GM21381 (cell line): ENCODE data around the gene VKORC1.

Source experiments
- ATAC-seq: cut with Tn5 transposase; IDR thresholded peaks from one replicate; pipeline ENCODE4 v1.9.1; 2021; ENCODE audit warnings: mild to moderate bottlenecking, moderate library complexity; ENCODE audit not compliant: unreplicated experiment

Gene VKORC1

DNA sequence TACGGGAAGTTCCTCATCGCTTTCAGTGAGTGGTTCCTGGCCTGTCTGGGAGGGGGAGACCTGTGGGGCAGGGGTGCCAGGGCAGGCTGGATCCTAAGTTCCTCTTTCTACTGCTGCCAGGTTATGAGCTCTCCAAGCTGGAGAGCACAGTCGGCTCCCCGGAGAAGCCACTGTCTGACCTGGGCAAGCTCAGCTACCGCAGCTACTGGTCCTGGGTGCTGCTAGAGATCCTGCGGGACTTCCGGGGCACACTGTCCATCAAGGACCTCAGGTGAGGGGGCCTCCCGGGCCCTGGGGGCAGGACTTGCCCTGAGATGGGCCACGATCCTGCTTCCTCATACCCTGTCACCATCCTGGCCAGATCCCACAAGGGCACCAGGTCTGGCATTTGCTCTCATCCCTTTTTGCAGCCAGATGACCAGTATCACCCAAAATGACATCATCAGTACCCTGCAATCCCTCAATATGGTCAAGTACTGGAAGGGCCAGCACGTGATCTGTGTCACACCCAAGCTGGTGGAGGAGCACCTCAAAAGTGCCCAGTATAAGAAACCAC lies 35.8 kb upstream of the VKORC1 start:
- ATAC-seq, result no peak

DNA sequence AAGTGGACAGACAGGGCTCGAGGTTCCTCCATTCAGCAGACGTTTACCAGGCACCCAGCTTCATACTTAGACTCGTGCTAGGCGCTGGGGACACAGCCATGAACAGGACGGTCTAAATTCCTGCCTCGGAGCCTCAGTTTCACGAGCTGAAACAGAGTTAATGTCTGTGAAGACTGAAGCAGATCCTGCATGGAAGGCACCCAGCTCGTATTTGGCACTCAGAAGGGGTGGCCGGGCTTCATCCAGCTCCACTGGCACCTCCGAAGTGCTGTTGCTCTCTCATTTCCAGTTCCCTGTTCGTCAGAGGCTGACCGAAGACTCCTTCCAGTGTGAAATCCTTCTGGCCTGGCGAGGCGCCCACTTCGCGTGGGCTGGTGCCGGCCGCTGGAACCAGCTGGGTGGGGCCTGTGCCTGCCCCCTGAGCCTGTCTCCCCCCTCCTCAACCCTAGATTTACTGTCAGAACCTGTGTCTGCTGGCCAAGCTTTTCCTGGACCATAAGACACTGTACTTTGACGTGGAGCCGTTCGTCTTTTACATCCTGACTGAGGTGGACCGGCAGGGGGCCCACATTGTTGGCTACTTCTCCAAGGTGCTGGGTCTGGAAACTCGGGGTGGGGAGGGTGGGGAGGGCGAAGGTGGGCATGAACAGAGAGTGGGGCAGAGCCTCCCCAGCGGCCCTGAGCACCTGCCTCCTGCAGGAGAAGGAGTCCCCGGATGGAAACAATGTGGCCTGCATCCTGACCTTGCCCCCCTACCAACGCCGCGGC lies 35.2 kb upstream of the VKORC1 start:
- ATAC-seq, result no peak

DNA sequence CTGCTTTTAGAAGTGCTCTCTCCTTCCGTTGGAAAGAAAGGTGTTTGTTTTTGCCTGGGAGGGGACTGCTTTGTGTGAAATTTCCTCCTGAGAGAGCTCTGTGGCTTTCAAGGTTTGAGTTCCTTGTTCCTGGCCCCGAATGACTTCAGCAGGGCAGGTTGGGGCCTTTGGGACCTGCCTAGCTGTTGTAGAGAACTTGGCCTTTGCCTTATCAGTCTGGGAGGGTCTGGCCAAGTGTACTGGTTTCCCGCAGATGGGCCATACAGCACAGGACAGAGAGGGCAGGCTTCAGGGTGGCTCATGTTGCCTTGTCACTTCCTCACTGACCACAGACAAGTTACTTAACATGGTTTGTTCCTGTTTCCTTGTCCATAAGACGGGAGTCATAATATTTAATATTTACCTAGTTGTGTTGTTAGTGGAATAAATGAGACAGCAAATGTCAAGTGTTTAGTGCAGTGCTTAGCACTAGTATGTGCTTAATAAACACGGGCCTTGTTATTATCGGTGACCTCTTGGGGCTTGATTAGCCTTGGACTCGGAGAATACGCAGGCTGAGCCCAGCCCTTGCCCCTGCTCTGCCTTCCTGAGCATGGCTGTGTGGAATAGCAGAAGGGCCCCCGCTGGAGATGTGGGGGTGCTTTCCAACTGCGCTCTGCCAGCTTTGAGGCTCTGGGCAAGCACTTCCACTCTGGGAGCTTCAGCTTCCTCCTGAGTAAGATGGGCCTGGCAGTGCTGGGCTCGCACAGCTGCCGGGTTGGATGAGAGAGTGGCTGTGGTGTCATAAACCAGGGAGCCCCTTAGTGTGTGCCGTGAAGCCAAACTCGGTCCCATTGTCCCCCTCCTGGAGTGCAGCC lies 34.3 kb upstream of the VKORC1 start:
- no peak for ATAC-seq

DNA sequence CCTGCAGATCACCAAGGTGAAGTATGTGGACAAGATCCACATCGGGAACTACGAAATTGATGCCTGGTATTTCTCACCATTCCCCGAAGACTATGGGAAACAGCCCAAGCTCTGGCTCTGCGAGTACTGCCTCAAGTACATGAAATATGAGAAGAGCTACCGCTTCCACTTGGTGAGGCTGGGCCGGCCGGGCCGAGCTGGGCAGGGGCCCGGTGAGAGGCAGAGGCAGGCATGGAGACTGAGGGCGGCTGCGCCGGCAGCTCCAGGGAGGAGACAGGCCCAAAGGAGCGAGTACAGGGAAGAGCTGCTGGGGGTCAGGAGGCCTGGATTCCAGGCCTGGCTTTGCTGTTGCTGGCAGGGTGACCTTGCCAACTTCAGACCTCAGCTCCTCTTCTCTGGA lies 32.6 kb upstream of the VKORC1 start:
- ATAC-seq, result no peak

DNA sequence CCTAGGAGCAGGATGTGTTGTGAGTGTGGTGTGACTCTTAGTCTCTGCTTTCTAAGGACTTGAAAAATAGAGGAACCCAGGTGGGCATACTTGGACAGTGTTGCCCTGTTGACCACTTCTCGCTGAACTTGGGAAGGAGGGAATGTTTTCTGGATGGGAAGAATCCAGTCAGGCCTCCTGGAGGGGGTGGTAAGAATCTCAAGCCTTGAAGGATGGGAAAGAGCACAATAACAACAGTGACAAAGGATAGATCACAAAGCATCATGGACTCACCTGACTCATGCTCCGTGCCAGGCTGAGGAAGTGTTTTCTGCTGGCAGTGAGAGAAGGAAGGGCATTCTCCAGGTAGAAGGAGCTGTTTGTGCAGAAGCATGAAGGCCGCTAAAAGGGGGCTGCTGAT lies 31.2 kb upstream of the VKORC1 start:
- no peak for ATAC-seq

DNA sequence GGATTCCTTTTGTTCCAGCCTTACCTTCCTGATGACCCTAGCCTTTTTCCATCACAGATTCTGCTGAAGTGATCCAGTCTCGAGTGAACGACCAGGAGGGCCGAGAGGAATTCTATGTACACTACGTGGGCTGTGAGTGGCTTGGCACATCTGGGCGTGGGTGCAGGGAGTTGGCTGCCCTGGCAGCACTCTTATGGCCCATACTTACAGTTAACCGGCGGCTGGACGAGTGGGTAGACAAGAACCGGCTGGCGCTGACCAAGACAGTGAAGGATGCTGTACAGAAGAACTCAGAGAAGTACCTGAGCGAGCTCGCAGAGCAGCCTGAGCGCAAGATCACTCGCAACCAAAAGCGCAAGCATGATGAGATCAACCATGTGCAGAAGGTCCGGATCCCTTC lies 25.5 kb upstream of the VKORC1 start:
- ATAC-seq, result no peak

DNA sequence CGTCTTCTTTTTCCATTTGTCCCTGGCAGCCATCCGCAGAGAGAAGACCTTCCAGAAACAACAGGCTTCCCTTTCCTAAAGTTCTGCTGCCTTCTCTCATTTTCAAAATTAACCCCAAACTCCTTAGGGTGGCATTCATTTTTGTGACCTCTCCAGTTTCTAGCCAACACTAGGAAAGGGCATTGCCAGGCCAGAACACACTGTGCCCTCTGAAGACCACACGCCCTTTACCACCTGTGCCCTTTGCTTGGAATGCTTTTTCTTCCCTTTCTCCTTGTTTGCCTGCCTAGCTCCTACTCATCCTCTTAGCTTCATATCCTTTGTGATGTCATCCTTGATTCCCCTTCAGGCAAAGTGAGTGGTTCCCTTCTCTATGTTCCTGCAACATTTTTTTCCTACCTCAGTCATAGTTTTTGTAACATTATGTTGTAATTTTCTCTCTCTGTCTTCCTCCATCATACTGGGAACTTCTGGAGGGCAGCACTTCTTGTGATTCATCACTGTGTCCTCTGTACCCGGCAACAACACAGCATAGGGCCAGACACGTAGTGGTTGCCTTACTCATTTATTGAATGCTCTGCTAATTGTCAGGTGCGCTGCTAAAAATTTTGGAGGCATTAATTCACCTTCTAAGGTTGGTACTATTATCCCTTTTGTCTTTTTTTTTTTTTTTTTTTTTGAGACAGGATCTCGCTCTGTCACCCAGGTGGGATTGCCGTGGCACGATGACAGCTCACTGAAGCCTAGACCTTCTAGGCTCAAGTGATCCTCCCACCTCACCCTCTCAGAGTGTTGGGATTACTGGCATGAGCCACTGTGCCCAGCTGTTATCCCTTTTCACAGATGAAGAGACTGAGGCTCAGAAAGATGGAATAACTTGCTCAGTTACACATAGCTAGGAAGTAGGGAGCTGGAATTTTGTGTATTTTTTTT lies 23.9 kb upstream of the VKORC1 start:
- ATAC-seq, result no peak

DNA sequence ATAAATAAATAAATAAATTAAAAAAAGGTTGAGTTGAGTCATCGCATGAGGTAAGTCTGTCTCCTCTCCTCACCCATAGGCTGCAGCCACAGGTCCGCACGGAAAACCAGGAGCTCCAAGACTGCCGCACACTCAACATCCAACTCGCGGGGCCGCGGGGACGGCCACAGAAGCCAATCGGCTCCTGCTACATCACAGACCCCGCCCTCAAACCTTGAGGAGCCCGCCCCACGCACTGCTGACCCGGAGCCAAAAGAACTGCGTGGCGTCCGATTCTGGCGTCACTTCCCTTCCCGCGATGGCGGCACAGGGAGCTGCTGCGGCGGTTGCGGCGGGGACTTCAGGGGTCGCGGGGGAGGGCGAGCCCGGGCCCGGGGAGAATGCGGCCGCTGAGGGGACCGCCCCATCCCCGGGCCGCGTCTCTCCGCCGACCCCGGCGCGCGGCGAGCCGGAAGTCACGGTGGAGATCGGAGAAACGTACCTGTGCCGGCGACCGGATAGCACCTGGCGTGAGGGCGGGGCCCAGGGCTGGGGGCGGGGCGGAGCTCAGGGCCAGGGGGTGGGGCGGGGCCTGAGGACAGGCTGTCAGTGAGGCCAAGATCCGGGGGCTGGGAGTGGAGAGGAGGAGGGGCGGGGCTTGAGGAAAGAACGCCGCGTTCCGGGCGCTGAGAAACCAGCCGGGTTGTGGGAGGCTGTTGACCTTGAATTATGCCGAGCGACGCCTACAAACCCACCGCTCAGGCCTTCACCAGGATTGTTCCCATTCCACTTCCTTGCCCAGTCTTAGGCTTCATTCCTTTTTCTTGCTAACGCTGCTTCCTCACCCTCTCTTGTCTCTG lies 23.0 kb upstream of the VKORC1 start, which contains the start of gene KAT8:
Gene KAT8 (plus strand): TSS at position 281 of the 839 bp plus-strand sequence. CDS start 18 bp downstream, at position 299.
- peak; percentile 86 for ATAC-seq

DNA sequence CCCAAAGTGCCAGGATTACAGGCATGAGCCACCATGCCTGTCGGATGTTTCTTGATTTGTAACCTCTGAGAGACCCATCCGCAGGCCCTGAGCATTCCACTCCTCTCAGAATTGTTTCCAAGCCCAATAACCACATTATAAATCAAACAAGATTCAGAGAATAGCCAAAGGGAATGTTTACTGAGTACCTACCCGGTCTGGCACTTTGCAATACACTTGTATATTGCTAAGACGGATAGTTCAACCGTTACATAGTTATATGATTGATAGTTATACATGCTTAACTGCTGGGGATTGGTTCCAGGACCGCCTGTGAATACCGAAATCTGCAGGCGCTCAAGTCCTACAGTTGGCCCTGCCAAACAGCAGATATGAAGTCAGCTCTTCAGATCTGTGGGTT lies 19.9 kb upstream of the VKORC1 start:
- ATAC-seq, result no peak

DNA sequence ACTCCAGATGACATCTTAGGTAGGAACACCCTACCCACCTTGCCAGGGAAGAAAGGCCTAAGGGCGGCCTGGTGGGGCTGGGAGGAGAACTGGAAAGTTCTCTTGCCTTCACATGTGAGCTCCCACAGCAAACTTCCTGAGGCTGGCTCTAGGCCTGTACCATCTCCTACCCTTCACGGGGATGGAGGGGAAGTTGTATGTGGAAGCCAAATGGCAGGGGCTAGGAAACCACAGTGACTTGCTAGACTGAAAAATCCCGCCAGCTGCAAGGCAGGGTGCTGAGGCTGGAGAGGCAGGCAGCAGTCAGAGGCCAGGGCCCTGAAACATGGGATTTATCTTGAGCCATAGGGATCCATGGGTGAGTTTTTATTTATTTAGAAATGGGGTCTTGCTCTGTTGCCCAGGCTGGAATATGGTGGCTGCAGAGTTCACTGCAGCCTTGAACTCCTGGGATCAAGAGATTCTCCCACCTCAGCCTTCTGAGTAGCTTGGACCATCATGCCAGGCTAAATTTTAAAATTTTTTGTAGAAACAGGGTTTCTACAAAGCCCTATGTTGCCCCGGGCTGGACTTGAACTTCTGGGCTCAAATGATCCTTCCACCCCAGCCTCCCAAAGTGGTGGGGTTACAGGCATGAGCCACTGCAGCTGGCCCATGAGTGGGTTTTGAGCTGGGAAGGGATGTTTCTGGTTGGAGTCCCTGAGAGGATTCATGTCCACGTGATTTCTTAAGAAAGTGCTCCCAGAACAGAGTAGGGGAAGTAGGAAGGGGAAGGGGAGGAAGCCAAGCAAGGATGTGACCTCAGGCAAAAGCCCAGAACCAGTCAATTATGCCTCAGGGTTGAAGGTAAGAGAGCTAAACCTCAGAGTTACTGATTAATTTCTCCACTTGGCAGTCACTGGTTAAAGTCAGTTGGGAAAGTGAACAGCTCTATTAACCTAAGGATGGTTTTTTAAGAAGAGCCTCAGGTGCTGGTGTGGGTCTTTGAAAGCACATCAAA lies 18.8 kb upstream of the VKORC1 start:
- ATAC-seq, result no peak

DNA sequence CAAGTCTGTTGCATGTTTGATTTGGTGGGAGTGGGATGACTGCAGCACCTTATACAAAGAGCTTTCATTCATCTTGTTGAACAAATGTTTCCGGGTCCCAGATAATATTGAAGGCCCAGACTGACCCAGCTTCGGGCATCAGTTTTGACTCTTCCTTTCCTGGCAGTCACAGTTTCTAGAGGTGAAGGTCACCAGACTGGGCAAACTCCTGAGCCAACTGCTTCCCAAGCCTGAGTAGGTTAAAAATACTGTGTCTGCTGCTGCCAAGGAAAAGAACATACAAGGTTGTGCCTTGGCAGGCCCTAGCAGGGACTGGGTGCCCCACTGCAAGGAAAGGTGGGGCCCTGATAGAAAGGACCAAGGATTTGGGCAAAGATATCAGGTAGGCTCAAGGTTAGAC lies 18.1 kb upstream of the VKORC1 start:
- ATAC-seq, result no peak

DNA sequence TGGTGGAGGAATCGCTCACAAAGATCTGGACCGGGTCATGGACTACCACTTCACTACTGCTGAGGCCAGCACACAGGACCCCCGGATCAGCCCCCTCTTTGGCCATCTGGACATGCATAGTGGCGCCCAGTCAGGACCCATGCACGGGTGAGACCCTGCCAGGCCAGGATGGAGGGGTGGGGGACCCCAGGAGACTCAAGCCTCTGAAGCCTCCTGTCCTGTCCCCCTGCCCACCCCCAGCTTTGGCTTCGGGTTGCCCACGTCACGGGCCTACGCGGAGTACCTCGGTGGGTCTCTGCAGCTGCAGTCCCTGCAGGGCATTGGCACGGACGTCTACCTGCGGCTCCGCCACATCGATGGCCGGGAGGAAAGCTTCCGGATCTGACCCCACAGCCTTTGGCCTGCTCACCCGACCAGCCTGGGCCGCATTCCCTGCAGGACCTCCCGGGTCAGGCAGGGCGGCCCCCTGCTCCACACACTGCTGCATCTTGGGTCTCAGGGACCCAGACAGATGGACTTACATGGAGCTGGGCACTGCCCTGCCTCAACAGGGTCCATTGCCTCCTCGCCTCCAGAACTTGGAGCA lies 17.4 kb upstream of the VKORC1 start:
- ATAC-seq, result no peak

DNA sequence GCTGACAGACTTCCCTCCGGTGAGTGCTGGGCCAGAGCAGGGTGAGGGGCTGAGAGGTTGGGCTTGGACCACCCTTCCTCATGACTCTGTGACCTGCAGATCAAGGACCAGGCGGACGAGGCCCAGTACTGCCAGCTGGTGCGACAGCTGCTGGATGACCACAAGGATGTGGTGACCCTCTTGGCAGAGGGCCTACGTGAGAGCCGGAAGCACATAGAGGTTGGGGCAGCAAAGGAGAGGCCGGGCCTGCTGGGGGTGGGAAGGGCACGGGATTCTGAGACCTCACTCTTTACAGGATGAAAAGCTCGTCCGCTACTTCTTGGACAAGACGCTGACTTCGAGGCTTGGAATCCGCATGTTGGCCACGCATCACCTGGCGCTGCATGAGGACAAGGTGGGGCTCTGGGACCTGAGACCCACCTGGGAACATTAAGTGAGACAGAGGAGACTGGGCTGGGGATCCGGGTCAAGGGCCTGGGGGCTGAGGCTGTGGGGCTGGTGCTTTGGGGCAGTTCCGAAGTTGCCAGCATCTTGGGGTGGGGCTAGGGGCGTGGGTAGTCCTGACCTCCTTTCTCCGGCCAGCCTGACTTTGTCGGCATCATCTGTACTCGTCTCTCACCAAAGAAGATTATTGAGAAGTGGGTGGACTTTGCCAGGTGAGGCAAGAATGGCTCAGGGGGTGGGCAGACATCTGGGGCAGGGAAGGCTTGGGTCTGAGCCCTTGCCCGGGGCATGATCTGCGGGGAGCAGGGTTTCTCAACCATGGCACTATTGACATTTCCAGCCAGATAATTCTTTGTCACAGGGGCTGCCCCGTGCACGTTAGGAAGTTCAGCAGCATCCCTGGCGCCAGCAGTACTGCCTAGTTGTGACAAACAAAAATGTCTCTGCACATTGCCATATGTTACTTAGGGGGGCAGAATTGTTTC lies 15.8 kb upstream of the VKORC1 start:
- ATAC-seq, result no peak

DNA sequence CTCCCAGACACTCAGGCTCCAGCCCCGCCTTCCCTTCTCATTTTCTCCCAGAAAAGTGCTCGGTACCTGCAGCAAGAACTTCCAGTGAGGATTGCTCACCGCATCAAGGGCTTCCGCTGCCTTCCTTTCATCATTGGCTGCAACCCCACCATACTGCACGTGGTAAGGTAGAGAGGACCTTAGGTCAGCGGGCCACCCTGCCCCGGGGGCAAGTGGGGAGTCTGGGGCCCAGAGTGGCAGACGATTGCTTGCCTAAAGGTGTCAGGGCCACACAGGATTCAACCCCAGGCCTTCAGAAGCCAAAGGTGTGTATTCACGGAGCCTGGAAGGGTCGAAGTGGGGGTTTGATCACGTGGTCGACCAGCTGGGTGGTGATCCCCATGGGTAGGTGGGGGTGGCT lies 15.0 kb upstream of the VKORC1 start:
- no peak for ATAC-seq

DNA sequence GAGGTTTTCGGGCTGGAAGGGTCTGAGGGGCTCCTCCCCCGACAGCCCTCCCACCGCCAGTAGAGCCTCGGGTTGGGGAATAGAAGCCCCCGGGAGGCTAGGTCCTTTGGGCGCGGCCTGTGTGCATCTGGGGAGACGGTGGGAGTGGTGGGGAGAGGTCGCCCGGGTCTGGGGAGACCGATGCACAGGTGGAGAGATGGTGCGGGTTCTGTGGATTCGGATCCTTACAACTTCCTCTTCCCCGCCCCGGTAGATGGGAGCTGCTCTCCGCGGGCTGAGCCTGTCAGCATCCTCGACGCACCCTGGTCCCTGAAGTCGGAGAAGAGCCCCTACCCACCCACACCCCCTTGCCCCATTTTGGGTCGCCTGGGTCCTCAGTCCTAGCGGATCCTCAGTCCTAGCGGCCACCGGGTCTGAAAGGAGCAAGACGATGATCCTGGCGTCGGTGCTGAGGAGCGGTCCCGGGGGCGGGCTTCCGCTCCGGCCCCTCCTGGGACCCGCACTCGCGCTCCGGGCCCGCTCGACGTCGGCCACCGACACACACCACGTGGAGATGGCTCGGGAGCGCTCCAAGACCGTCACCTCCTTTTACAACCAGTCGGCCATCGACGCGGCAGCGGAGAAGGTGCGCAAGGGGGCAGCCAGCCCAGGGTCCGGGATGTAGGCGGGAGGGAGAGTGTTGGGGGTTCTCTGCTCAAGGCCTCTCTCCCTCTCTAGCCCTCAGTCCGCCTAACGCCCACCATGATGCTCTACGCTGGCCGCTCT lies 14.4 kb upstream of the VKORC1 start:
- no peak for ATAC-seq

DNA sequence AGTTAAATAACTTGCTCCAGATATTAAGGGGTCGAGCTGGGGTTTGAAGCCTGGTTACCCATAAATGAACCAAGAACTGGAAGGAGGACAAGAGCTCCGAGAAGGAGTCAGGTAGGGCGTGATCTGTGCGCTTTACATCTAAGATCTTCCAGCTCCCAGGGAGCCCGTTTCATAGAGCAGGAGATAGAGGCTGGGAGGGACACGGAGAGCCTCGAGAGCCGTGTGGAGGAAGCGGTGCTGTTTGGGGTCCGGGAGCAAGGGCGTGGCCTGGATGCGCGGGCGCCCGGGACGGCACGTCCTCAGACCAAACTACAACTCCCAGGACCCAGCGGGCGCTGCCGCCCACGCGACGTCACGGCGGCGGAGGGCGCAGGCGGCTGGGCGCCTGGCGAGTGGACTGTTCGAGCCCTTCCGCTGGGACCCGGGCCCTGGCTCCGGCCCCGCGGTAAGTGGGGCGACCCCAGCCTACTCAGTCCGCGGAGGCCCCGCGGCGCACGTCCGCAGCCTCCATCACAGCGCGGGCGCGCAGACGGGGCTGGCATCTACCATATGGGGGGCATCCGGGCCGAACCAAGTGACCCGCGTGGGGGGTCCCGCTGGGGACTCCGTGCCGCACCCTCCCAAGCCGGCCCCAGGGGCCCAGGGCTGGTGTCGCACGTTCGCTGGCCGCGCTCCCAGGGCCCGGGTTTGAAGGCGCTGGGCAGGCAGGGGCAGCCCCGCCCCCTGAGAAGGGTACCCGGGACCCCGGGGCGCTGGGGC lies 13.6 kb upstream of the VKORC1 start, which contains the start of gene BCKDK:
Gene BCKDK (plus strand): TSS at position 352 of the 759 bp plus-strand sequence. CDS start 838 bp downstream, outside the sequence.
- peak; percentile 70 for ATAC-seq
